Measurements from ENCODE around the gene PDE6A.

DNA sequence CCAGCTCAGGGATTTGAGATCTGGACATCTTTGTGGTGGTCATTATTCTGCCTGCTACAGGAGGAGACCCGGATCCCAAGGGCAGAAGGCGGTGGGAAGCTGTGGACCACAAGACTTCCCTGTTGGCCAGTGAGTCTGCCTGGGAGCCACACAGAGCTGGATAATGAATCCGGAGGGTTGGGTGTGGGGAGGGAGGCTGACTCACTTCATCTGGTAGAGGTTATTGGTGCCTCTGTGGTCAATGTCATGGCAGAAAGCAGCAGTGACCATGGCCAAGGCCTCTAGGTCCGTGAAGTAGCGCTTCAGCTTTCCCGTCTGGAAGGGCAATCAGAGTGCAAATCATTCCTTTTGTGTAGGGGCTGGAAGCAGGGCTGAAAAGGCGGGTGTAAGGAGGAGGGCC is 58.5 kb downstream of the PDE6A start:
- no peak for TF ChIP-seq POLR2A (IDR thresholded peaks at IDR 0.05)
- TF ChIP-seq CTCF (IDR thresholded peaks at IDR 0.05), result no peak

Data from adrenal gland (tissue), 5 donors.